ENCODE measurements around the gene SPATA13.

SPATA13 gene

DNA sequence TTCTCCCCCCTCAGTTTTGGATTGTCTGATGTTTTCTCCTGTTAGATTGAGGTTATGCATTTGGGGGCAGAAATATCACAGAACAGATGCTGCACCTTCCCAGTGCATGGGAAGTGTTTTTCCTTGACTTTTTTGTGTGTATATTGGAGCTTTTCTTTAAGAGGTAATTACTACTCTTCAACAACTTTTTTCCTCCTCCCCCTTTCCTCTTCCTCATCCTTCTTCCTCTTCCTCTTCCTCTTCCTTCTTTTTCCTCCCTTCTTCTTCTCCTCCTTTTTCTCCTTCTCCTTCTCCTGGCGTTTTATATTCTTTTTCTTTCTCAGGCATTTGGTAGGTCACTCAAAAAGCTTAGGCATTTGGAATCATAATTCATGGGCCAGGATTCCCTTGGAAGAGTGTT is 18.1 kb upstream of the SPATA13 start:
- no peak for DNase-seq

- no peak for DNase-seq
Measured at GRCh38 chr13:24142886-24143285, 17.6 kb upstream of the SPATA13 start.

GRCh38 chr13:24145240-24145639 is 15.3 kb upstream of the SPATA13 start:
- no peak for DNase-seq

DNA sequence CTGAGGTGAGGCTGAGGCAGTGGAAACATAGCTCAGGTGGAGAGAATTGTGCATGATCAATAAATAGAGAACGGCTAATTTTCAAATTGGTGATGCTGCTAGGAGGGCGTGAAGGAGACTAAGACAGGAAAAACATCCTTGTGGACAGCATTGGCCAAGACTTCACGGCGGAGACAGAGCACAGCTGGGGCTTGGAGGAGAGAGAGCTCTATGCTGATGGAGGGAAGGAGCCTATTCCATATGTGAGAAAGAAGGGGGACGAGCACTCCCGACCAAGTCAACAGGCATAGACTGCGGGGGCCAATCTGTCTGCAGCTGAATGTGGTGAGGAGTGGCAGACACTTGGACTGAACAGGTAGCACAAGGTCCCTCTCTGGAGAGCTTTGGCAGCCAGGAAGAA is 14.8 kb upstream of the SPATA13 start:
- no peak for DNase-seq

DNA sequence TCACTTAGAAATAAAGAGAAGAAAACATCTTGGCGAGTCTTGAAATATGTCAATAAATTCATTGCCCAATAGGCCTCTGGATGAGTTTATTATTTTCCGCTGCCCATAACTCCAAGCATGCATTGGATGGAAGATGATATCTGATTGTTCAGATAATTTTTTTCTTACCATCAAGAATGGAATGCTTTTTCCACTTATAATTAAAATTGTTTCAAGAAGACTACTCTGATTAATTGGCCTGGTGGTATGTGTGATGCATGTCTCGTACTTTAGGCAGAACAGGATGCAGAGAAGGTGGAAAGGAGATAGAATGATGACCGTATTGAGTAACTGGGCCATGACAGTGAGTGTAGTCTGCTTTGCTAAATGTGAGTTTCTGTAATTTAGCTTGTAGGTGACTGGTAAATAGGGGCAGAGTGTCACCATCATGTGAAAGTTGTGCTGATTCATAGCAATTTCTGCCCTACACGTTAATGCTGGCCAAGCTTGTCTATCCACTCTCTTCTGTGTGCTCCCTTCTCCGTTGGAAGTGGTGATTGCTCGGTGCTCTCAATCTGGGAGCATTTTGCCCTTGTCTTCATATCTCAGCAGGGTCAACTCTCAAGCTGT is 13.5 kb upstream of the SPATA13 start:
- no peak for DNase-seq

- no peak for DNase-seq
Measured at GRCh38 chr13:24147570-24147963, 13.0 kb upstream of the SPATA13 start.

- DNase-seq = no peak
Measured at GRCh38 chr13:24148414-24149235, 11.9 kb upstream of the SPATA13 start.

DNA sequence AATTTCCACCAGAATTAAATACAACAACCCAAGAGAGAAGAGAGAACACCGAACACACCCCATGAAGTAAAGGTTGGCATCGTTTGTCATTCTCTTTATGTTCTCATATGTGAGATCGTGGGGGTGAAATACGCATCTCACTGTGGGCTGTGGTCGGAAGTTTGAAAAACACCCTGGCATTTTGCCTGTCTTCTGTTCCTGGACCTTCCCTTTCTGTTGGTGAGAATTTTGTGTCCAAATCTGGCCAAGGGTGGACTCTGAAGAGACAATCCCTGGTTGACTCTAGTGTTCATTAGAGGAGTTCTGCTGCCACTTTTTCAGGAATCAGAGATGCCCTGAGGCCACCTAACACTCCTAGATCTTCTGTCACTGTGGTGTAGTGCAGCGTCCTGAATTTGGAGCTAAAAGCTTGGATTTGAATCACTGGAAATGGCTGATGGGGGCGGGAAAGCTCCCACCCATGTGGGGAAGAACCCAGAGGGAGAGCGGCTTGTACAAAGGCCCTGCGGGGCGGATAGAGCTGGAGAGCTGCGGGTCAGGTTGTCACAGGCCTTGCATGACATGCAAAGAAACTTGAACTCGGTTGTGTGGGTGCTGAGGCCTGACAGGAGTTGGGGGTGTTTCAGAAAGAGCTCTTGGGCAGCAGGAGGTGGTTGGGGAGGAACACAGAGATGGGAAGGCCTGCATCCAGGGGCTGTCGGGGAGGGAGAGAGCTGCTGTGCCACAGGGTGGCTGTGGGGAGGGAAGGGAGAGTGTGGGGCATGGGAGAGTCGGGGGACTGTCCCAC is 11.1 kb upstream of the SPATA13 start:
- no peak for DNase-seq

GRCh38 chr13:24150572-24150971 is 9.9 kb upstream of the SPATA13 start:
- DNase-seq = no peak

DNA sequence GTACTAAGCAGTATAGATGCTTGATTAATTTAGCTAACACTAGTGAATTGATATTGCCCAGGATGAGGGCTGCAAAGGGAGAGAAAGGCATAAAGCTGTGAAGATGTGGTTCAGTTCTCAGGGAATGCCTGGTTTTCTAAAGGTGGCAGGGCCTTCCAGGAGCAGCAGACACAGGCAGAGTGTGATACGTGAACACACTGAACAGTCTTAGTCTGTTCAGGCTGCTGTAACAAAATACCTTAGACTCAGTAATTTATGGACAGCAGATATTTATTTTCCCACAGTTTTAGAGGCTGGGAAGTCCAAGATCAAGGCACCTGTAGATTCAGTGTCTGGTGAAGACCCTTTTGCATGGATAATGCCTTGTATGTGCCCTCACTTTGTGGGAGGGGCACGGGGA is 8.7 kb upstream of the SPATA13 start:
- DNase-seq = no peak

- DNase-seq = no peak
Measured at GRCh38 chr13:24152292-24153214, 8.0 kb upstream of the SPATA13 start.

- no peak for DNase-seq
Measured at GRCh38 chr13:24153347-24153746, 7.2 kb upstream of the SPATA13 start.

DNA sequence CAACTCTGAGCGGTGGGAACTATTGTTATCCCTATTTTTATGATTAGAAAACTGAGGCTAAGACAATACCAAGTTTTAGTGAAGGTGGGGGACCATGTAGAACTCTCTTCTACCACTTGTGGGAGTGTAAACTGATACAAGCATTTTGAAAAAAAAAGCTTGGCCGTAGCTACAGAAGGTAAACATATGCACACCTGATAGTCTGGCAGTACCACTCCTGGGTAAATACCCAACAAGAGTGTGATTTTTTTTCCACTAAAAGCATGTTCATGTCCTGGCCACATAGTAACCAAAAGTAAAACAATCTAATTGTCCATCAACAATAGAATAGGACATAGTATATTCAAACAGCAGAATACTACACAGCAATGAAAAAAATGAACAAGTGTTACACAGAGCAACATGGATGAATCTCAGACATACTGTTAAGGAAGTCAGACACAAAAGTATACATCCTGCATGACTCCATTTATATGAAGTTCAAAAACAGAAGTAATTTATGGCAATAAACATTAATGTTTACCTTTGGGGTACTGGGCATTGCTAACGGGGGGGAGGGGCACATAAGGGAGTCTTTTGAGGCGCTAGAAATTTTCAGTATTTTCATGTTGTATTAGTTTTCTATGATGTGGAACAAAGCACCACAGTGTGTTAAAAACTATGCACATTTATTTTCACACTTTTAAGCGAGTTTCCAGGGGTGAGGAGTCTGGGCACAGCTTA is 6.4 kb upstream of the SPATA13 start:
- DNase-seq = no peak

- no peak for DNase-seq
Measured at GRCh38 chr13:24159357-24159756, 1.2 kb upstream of the SPATA13 start.

GRCh38 chr13:24161010-24161775 is 673 bp downstream of the SPATA13 start:
- peak; percentile 65 for DNase-seq

GRCh38 chr13:24161980-24162525 is 1.5 kb downstream of the SPATA13 start:
- DNase-seq = no peak

GRCh38 chr13:24162604-24163003 is 2.1 kb downstream of the SPATA13 start:
- DNase-seq = no peak

DNA sequence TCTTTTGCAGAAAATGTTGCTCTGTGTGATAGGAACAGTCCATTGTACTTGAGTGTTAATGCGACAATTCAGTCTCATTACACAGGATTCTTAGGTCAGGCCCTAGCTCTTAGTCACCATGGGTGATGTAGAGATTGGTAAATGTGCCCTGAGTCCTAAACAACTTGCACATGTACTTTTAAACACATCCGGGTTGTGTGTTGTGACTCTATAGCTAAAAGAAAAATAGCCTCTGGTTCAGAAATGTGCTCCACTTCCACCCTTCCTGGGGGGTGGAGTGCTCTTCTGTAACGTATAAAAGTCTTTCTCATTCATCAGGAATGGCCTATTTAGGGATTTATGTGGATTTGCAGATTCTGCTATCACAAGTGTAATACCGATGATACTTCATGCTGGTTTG is 5.2 kb downstream of the SPATA13 start:
- DNase-seq = no peak

- DNase-seq = no peak
Measured at GRCh38 chr13:24166561-24166960, 6.0 kb downstream of the SPATA13 start.

DNA sequence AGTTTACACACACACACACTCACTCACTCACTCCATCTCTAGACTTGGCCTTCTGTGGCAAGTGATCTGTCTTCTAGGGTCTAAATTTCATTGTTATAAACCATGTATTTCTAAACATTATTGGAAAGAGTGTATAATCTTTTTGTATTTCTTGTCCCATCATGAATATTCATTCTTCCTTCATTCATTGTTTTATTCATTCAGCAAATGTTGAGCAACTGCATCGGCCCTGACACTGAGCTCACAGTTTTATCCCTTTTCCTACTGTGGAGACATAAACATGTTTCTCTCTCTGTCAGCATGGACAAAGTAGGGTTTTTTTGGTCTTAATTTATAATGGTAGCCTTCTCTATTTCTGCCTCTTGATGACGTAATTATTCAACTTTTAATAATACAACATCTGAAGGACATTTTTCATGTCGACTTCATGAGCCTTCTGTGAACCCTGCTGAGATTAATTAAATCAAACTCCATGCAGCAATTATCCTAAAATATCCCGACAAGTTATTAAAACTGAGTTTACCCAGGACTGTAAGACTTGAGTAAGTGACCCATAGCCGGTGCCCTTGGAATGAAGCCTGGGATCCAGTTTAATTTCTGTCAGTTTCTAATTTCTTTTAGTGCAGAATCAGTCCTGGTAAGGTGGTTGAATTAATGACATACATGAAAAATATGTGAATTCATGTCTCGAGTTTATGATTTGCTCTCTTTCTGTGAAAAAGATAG is 7.3 kb downstream of the SPATA13 start:
- DNase-seq = no peak

All from NCI-H1092 treated with DMSO at 0.1 percent for 48 hours (cell line).